Heart left ventricle (tissue), 13 donors: ENCODE results near the gene OR5AR1.

Source experiments
- POLR2A ChIP-seq, 2 donors: fragments of 450-650 bp; IDR thresholded peaks; one replicate each; pipeline ENCODE4 v1.6.1; 2017; ENCODE audit warnings: antibody characterized with exemption in 2 of 2, mild to moderate bottlenecking in 2 of 2, moderate library complexity in 2 of 2
- TF ChIP-seq, protein P1 (sequence below), 12 donors: fragments of 200-600 bp; sonication (generic) in 4 of 12; IDR thresholded peaks; one replicate each; pipeline versions ENCODE4 v1.5.0 to v1.8.0; 2018 to 2022; ENCODE audit warnings: antibody characterized with exemption in 12 of 12, mild to moderate bottlenecking in 5 of 12
- donor health status: ischemic (EF 13 %, LVEDD 7.1; RV severe dilation, severe dysfunction).
- donor health status: DM: no; HTN: yes; CAD: no.
- donor health status: DM: no; HTN: no; CAD: no.
- donor health status: ischemic (EF 25% LVEDD 6.9; RV normal size, moderate dysfunction).
- donor health status: ischemic (EF 25% LVEDD 5.7; RV mildly dilated, moderate dysfunction).
- donor health status: ischemic (EF 35%, LVEDD 5.7; RV mildly dilated, moderate dysfunction).
- donor health status: nonischemic (EF 11% LVEDD 7.7; RV severe dilation, severe dysfunction).
- donor health status: DM: yes; HTN: yes; CAD: no.
- donor health status: PGD.
- donor health status: ischemic (EF 29% LVEDD 5.4; RV normal size, mild dysfunction).
- donor health status: nonischemic (EF 23%, LVEDD 6.1; RV moderate dilation, normal function).

GRCh38 chr11:56637500-56637899 lies 26.0 kb upstream of the OR5AR1 start:
- TF ChIP-seq, protein P1, sequence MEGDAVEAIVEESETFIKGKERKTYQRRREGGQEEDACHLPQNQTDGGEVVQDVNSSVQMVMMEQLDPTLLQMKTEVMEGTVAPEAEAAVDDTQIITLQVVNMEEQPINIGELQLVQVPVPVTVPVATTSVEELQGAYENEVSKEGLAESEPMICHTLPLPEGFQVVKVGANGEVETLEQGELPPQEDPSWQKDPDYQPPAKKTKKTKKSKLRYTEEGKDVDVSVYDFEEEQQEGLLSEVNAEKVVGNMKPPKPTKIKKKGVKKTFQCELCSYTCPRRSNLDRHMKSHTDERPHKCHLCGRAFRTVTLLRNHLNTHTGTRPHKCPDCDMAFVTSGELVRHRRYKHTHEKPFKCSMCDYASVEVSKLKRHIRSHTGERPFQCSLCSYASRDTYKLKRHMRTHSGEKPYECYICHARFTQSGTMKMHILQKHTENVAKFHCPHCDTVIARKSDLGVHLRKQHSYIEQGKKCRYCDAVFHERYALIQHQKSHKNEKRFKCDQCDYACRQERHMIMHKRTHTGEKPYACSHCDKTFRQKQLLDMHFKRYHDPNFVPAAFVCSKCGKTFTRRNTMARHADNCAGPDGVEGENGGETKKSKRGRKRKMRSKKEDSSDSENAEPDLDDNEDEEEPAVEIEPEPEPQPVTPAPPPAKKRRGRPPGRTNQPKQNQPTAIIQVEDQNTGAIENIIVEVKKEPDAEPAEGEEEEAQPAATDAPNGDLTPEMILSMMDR (IDR thresholded peaks at IDR 0.05): no peak
- TF ChIP-seq POLR2A (IDR thresholded peaks at IDR 0.05): no peak
